ENCODE measurements around the gene MYMX.

- TF ChIP-seq CTCF (IDR thresholded peaks at IDR 0.05) (peak; percentile 41 to 90 (median 64)), POLR2A (IDR thresholded peaks at IDR 0.05) (no peak)
Observed at GRCh38 chr6:44234101-44235025, 17.6 kb downstream of the MYMX start.
